ENCODE data around the gene UBR7.

DNA sequence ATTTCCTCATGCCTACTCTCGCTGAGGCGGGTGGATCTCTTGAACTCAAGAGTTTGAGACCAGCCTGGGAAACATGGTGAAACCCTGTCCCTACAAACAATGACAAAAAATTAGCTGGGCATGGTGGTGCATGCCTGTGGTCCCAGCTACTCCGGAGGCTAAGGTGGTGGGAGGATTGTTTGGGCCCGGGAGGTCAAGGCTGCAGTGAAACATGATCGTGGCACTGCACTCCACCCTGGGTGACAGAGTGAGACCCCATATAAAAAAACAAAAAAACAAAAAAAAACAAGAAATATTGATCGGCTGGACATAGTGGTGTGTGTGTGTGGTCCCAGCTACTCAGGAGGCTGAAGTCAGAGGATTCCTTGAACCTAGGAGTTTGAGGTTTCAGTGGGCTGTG lies 31.6 kb upstream of the UBR7 start:
- TF ChIP-seq TCF7L2 (IDR thresholded peaks at IDR 0.05; ENCODE audit: low read depth, low read length), result no peak
- TF ChIP-seq, protein P1, sequence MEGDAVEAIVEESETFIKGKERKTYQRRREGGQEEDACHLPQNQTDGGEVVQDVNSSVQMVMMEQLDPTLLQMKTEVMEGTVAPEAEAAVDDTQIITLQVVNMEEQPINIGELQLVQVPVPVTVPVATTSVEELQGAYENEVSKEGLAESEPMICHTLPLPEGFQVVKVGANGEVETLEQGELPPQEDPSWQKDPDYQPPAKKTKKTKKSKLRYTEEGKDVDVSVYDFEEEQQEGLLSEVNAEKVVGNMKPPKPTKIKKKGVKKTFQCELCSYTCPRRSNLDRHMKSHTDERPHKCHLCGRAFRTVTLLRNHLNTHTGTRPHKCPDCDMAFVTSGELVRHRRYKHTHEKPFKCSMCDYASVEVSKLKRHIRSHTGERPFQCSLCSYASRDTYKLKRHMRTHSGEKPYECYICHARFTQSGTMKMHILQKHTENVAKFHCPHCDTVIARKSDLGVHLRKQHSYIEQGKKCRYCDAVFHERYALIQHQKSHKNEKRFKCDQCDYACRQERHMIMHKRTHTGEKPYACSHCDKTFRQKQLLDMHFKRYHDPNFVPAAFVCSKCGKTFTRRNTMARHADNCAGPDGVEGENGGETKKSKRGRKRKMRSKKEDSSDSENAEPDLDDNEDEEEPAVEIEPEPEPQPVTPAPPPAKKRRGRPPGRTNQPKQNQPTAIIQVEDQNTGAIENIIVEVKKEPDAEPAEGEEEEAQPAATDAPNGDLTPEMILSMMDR (IDR thresholded peaks at IDR 0.05), result no peak
- TF ChIP-seq POLR2AphosphoS5 (IDR thresholded peaks at IDR 0.05; ENCODE audit: low read depth, low read length), result no peak
